Activated naive CD4-positive, alpha-beta T cell treated with anti-CD3 and anti-CD28 coated beads, Interleukin-2, amount 50 U/mL, for 24 hours (primary cell): Measurements from ENCODE around the gene EML6.

Experiments
- H3K27ac Mint-ChIP-seq: one replicate; pipeline ENCODE4 v1.8.0; 2021; ENCODE audit warnings: mild to moderate bottlenecking, mixed read lengths
- H3K27me3 Mint-ChIP-seq: one replicate; pipeline ENCODE4 v1.8.0; 2021; ENCODE audit warnings: mixed read lengths
- H3K36me3 Mint-ChIP-seq: one replicate; pipeline ENCODE4 v1.8.0; 2021; ENCODE audit warnings: mixed read lengths
- H3K4me1 Mint-ChIP-seq: one replicate; pipeline ENCODE4 v1.8.0; 2021; ENCODE audit warnings: mixed read lengths
- H3K4me3 Mint-ChIP-seq: one replicate; pipeline ENCODE4 v1.8.0; 2021; ENCODE audit warnings: mild to moderate bottlenecking, mixed read lengths
- H3K9me3 Mint-ChIP-seq: one replicate; pipeline ENCODE4 v1.8.0; 2021; ENCODE audit warnings: mixed read lengths

The EML6 gene

DNA sequence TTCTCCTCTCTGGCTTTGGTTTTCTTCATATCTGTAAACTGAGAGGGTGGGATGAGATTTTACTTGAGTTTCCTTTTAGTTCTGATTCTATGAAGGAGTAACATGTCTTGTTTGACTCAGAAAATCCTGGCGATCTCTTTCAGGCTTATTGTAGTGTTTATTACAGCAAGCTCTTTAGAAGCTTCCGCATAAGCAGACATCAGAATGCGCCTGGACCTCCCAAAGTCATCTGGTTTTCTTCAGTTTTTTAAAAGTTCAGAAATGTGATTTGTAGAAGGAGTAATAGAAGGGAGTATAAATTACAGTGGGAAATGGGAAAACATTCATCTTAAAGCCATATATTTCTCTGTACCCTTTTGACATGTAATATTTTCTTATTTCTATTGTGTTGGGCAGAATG is 68.4 kb downstream of the EML6 start:
- no peaks in the 10 kb centered on the region for H3K36me3 Mint-ChIP-seq
- H3K9me3 Mint-ChIP-seq, result no peaks in the 10 kb centered on the region
- H3K4me3 Mint-ChIP-seq, result no peak overlapping the region
- no peak overlapping the region for H3K27ac Mint-ChIP-seq
- peaks cover 3% of the 10 kb centered on the region for H3K27me3 Mint-ChIP-seq
- H3K4me1 Mint-ChIP-seq, result no peaks in the 10 kb centered on the region

GRCh38 chr2:54797307-54797706 is 73.8 kb downstream of the EML6 start:
- Mint-ChIP-seq H3K36me3 (no peaks in the 10 kb centered on the region), H3K9me3 (no peaks in the 10 kb centered on the region), H3K4me3 (no peak overlapping the region), H3K27ac (no peak overlapping the region), H3K4me1 (no peaks in the 10 kb centered on the region), H3K27me3 (peaks cover 1% of the 10 kb centered on the region)

GRCh38 chr2:54801352-54801751 is 77.9 kb downstream of the EML6 start:
- no peak overlapping the region for H3K27ac Mint-ChIP-seq
- H3K4me1 Mint-ChIP-seq, result peaks cover 11% of the 10 kb centered on the region

GRCh38 chr2:54803783-54804751 is 80.6 kb downstream of the EML6 start:
- peaks cover 2% of the 10 kb centered on the region for H3K27me3 Mint-ChIP-seq
- H3K36me3 Mint-ChIP-seq, result peaks cover 3% of the 10 kb centered on the region
- peaks cover 11% of the 10 kb centered on the region for H3K4me1 Mint-ChIP-seq
- peaks cover 6% of the 10 kb centered on the region for H3K9me3 Mint-ChIP-seq
- H3K27ac Mint-ChIP-seq, result no peak overlapping the region
- H3K4me3 Mint-ChIP-seq, result no peak overlapping the region

More at GRCh38 chr2:54801352-54801751, 77.9 kb downstream of the EML6 start:
- peaks cover 6% of the 10 kb centered on the region for H3K9me3 Mint-ChIP-seq
- H3K4me3 Mint-ChIP-seq, result no peak overlapping the region
- peaks cover 3% of the 10 kb centered on the region for H3K36me3 Mint-ChIP-seq
- H3K27me3 Mint-ChIP-seq, result peaks cover 2% of the 10 kb centered on the region

- Mint-ChIP-seq H3K9me3 (peaks cover 6% of the 10 kb centered on the region), H3K4me3 (no peak overlapping the region), H3K36me3 (peaks cover 3% of the 10 kb centered on the region)
Measured at GRCh38 chr2:54805255-54805654, 81.8 kb downstream of the EML6 start.

DNA sequence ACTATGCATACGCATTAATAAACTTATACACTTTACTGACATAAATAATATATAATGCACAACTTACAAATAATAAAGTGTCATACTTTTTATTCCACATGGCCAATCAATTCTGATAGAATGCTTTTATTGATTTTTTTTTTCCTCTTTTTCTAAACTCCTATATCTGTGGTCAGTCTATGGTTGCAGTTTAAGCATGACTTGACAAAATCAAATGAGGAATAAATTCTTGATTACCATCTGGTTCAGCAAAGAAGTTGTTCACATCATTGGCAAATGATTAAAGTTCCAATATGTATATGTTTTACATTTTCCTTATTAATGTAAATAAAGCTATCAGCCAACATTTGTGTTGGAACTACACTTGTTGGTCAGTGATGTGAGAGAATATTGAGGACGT is 83.5 kb downstream of the EML6 start:
- H3K27ac Mint-ChIP-seq, result no peak overlapping the region
- H3K9me3 Mint-ChIP-seq, result peaks cover 6% of the 10 kb centered on the region
- no peak overlapping the region for H3K4me3 Mint-ChIP-seq
- H3K36me3 Mint-ChIP-seq, result peaks cover 3% of the 10 kb centered on the region
- peaks cover 11% of the 10 kb centered on the region for H3K4me1 Mint-ChIP-seq
- peaks cover 7% of the 10 kb centered on the region for H3K27me3 Mint-ChIP-seq

More at GRCh38 chr2:54805255-54805654, 81.8 kb downstream of the EML6 start:
- peaks cover 2% of the 10 kb centered on the region for H3K27me3 Mint-ChIP-seq
- peaks cover 11% of the 10 kb centered on the region for H3K4me1 Mint-ChIP-seq
- H3K27ac Mint-ChIP-seq, result no peak overlapping the region

- Mint-ChIP-seq H3K9me3 (peaks cover 6% of the 10 kb centered on the region), H3K4me1 (peaks cover 8% of the 10 kb centered on the region), H3K4me3 (no peak overlapping the region), H3K36me3 (peaks cover 3% of the 10 kb centered on the region), H3K27me3 (peaks cover 5% of the 10 kb centered on the region), H3K27ac (no peak overlapping the region)
Measured at GRCh38 chr2:54808661-54809060, 85.2 kb downstream of the EML6 start.

GRCh38 chr2:54809819-54810218 is 86.4 kb downstream of the EML6 start:
- H3K27me3 Mint-ChIP-seq, result peaks cover 5% of the 10 kb centered on the region
- peaks cover 6% of the 10 kb centered on the region for H3K9me3 Mint-ChIP-seq
- no peak overlapping the region for H3K27ac Mint-ChIP-seq
- H3K4me1 Mint-ChIP-seq, result peaks cover 2% of the 10 kb centered on the region
- no peak overlapping the region for H3K4me3 Mint-ChIP-seq
- H3K36me3 Mint-ChIP-seq, result peaks cover 3% of the 10 kb centered on the region

GRCh38 chr2:54810246-54810645 is 86.8 kb downstream of the EML6 start:
- Mint-ChIP-seq H3K4me1 (no peaks in the 10 kb centered on the region), H3K4me3 (no peak overlapping the region), H3K27me3 (peaks cover 5% of the 10 kb centered on the region), H3K9me3 (peaks cover 6% of the 10 kb centered on the region), H3K36me3 (peaks cover 3% of the 10 kb centered on the region), H3K27ac (no peak overlapping the region)

GRCh38 chr2:54813584-54813983 is 90.1 kb downstream of the EML6 start:
- Mint-ChIP-seq H3K4me1 (no peaks in the 10 kb centered on the region), H3K36me3 (no peaks in the 10 kb centered on the region), H3K27ac (no peak overlapping the region), H3K27me3 (peaks cover 8% of the 10 kb centered on the region), H3K9me3 (no peaks in the 10 kb centered on the region), H3K4me3 (no peak overlapping the region)

DNA sequence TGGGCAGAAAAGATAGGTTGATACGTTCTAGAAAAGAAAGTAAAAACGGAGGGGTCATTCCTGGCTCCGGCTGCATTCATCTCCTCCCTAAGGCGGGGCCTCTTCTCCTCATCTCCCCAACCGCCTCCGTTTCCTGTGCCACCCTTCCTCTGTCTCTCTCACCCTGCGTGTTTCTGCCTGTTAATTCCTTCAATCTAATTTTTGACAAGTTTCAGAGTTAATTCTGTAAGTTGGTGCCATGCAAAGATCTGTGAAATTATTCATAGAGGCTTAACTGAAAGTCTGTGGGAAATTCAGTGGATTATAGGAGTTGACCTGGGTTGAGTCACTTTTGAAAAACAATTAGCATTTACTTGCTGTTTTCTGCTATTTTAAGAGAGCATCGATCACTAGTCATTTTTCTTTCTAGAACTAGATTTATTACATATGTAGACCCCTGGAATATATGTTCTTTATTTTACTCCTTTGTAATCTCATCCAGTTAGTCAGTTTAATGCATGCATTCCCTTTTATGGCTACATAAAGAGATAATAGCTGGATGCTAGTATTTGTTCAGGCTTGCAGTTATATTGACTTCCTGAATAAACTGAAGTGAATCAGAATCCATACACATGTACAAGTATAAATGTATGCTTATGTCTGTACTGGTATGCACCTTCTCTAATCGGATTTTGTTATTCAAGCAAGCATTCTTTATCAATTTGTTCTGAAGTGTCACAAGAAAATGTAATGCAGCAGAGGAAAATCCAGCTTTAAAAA is 91.1 kb downstream of the EML6 start:
- Mint-ChIP-seq H3K4me1 (no peaks in the 10 kb centered on the region), H3K4me3 (no peak overlapping the region), H3K9me3 (no peaks in the 10 kb centered on the region), H3K27ac (no peak overlapping the region), H3K36me3 (no peaks in the 10 kb centered on the region), H3K27me3 (peaks cover 8% of the 10 kb centered on the region)

GRCh38 chr2:54815148-54815539 is 91.7 kb downstream of the EML6 start:
- no peaks in the 10 kb centered on the region for H3K4me1 Mint-ChIP-seq
- no peak overlapping the region for H3K4me3 Mint-ChIP-seq
- no peak overlapping the region for H3K27ac Mint-ChIP-seq
- no peaks in the 10 kb centered on the region for H3K36me3 Mint-ChIP-seq
- H3K9me3 Mint-ChIP-seq, result no peaks in the 10 kb centered on the region
- H3K27me3 Mint-ChIP-seq, result peaks cover 8% of the 10 kb centered on the region

DNA sequence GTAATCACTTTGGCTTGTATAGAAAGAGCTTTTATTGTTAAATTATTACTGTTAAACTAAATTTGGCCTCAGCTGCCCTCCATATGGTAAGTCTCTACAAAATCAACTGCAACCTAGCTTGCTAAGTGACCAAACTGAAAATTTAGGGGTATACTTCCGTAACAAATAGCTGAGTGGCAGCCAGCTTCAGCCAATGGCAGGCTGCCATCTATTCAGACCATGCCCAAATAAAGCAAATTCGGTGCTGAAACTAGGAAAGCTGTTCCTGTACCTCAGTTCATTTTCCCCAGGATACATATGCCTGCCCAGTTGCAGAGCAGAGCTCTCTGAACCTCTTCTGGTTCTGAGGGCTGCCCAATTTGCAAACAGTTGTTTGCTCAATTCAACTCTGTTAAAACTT is 94.8 kb downstream of the EML6 start:
- Mint-ChIP-seq H3K4me3 (no peak overlapping the region), H3K27me3 (peaks cover 6% of the 10 kb centered on the region), H3K9me3 (no peaks in the 10 kb centered on the region), H3K36me3 (no peaks in the 10 kb centered on the region), H3K4me1 (no peaks in the 10 kb centered on the region), H3K27ac (no peak overlapping the region)

DNA sequence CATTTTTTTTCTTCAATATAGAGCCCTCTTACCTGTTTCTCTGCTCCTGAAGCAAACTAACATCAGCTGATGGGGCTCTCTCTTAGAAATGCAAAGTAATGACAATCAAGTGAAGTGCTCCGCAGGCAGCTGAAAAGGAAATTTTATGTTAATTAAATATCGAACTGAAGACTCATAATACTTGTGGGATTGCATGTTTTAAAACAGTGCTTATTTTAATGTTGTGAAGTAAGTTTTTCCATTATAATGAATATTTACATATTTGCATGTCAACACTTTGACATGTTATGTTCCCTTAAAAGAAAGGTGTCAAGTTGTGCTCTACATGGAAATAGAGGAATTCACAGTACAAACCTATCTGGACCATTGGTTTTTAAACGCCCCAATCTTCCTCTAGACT is 97.1 kb downstream of the EML6 start:
- Mint-ChIP-seq H3K27ac (no peak overlapping the region), H3K9me3 (no peaks in the 10 kb centered on the region), H3K4me3 (no peak overlapping the region), H3K27me3 (peaks cover 6% of the 10 kb centered on the region), H3K4me1 (no peaks in the 10 kb centered on the region), H3K36me3 (no peaks in the 10 kb centered on the region)

GRCh38 chr2:54824567-54824966 is 101.1 kb downstream of the EML6 start:
- H3K27ac Mint-ChIP-seq, result no peak overlapping the region
- H3K36me3 Mint-ChIP-seq, result no peaks in the 10 kb centered on the region
- H3K4me1 Mint-ChIP-seq, result no peaks in the 10 kb centered on the region
- H3K9me3 Mint-ChIP-seq, result no peaks in the 10 kb centered on the region
- H3K4me3 Mint-ChIP-seq, result no peak overlapping the region
- H3K27me3 Mint-ChIP-seq, result peaks cover 4% of the 10 kb centered on the region

DNA sequence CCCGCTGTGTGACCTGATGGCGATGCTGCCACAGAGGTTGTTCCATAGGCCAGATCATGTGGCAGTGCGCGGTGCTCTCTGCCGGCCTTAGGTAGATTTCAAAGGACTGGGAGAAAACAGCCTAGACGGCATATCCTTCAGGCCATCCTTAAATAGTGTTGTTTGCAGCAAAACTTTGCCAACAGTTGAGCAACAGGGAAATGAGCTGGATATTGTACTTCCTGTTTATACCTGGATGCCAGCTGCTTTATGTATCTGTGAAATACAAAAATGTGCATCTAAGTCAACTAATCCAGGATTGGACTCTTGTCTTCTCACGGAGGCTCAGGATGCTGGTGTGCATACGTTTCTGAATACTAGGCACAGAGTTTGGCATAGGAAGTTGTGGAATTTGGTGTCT is 107.1 kb downstream of the EML6 start:
- Mint-ChIP-seq H3K36me3 (no peaks in the 10 kb centered on the region), H3K27ac (no peak overlapping the region), H3K4me1 (no peaks in the 10 kb centered on the region), H3K9me3 (no peaks in the 10 kb centered on the region), H3K4me3 (no peak overlapping the region), H3K27me3 (no peaks in the 10 kb centered on the region)
